ENCODE measurements around the gene PXN.
"Not testable (repeated sequence)": the region's sequence is repeated elsewhere in the genome, so short reads cannot be mapped to it uniquely, and the experiment has no call there.

The PXN gene

GRCh38 chr12:120261951-120262851 is 3.3 kb downstream of the PXN start:
- no peak for DNase-seq

GRCh38 chr12:120260607-120261006 is 4.9 kb downstream of the PXN start:
- no peak for DNase-seq

- no peak for DNase-seq
Measured at GRCh38 chr12:120259418-120260202, 5.9 kb downstream of the PXN start.

GRCh38 chr12:120258323-120258896 is 7.1 kb downstream of the PXN start:
- DNase-seq: no peak

- no peak for DNase-seq
Measured at GRCh38 chr12:120257041-120257821, 8.3 kb downstream of the PXN start.

GRCh38 chr12:120254809-120255208 is 10.7 kb downstream of the PXN start:
- no peak for DNase-seq

- not testable (repeated sequence) for DNase-seq
Measured at GRCh38 chr12:120253313-120253712, 12.2 kb downstream of the PXN start.

GRCh38 chr12:120252071-120252906 is 13.2 kb downstream of the PXN start:
- DNase-seq: no peak

- not testable (repeated sequence) for DNase-seq
Measured at GRCh38 chr12:120251364-120252070, 14.0 kb downstream of the PXN start.

GRCh38 chr12:120249875-120250795 is 15.4 kb downstream of the PXN start:
- DNase-seq: no peak

GRCh38 chr12:120249266-120249874 is 16.2 kb downstream of the PXN start:
- DNase-seq: no peak

- no peak for DNase-seq
Measured at GRCh38 chr12:120247621-120248030, 17.9 kb downstream of the PXN start.

GRCh38 chr12:120247183-120247582 is 18.3 kb downstream of the PXN start:
- DNase-seq: no peak

- not testable (repeated sequence) for DNase-seq
Measured at GRCh38 chr12:120246705-120247104, 18.8 kb downstream of the PXN start.

GRCh38 chr12:120242971-120243699 is 22.4 kb downstream of the PXN start:
- DNase-seq: no peak

GRCh38 chr12:120242275-120242799 is 23.2 kb downstream of the PXN start:
- DNase-seq: no peak

- DNase-seq: no peak
Measured at GRCh38 chr12:120241561-120242274, 23.8 kb downstream of the PXN start.

GRCh38 chr12:120240495-120240833 is 25.1 kb downstream of the PXN start:
- DNase-seq: no peak
